Adipocyte (in vitro differentiated cells): Measurements from ENCODE around the gene TSNAX.
"Not testable (repeated sequence)": the region's sequence is repeated elsewhere in the genome, so short reads cannot be mapped to it uniquely, and the experiment has no call there.

Experiments
- DNase-seq: peaks from one replicate; pipeline ENCODE4 v3.0.0-alpha.2; 2015; ENCODE audit warnings: low read depth
- H3K27me3 ChIP-seq: replicated peaks from 2 replicates; pipeline ENCODE4 v1.7.0; 2013; ENCODE audit warnings: mild to moderate bottlenecking, low read length, moderate library complexity; ENCODE audit not compliant: control insufficient read depth, insufficient read depth
- H3K36me3 ChIP-seq: 2 replicates; pipeline ENCODE4 v1.7.0; 2013; ENCODE audit warnings: low read length, mild to moderate bottlenecking, moderate library complexity; ENCODE audit not compliant: control insufficient read depth, insufficient read depth, severe bottlenecking
- H3K4me1 ChIP-seq: 2 replicates; pipeline ENCODE4 v1.7.0; 2013; ENCODE audit warnings: mild to moderate bottlenecking, low read length, moderate library complexity; ENCODE audit not compliant: control insufficient read depth, insufficient read depth
- H3K4me3 ChIP-seq: 2 replicates; pipeline ENCODE4 v1.7.0; 2013; ENCODE audit warnings: mild to moderate bottlenecking, low read length, moderate library complexity
- H3K9ac ChIP-seq: 2 replicates; pipeline ENCODE4 v1.7.0; 2013; ENCODE audit warnings: mild to moderate bottlenecking, low read length, moderate library complexity
- H3K9me3 ChIP-seq: 2 replicates; pipeline ENCODE4 v1.7.0; 2013; ENCODE audit warnings: mild to moderate bottlenecking, low read length, moderate library complexity; ENCODE audit not compliant: control insufficient read depth

Gene TSNAX

GRCh38 chr1:231566496-231566895 lies 38.0 kb downstream of the TSNAX start:
- DNase-seq, result no peak
- Histone ChIP-seq H3K36me3 (peaks cover 38% of the 10 kb centered on the region), H3K4me3 (no peak overlapping the region), H3K27me3 (no peaks in the 10 kb centered on the region), H3K4me1 (peaks cover 6% of the 10 kb centered on the region), H3K9me3 (no peaks in the 10 kb centered on the region), H3K9ac (no peak overlapping the region)

DNA sequence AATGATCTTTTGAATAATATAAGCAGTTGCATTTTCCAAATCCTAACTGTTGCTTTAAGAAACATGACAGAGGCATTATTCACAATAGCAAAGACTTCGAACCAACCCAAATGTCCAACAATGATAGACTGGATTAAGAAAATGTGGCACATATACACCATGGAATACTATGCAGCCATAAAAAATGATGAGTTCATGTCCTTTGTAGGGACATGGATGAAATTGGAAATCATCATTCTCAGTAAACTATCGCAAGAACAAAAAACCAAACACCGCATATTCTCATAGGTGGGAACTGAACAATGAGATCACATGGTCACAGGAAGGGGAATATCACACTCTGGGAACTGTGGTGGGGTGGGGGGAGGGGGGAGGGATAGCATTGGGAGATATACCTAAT lies 41.8 kb downstream of the TSNAX start:
- not testable (repeated sequence) for H3K4me3 ChIP-seq, H3K27me3 ChIP-seq, DNase-seq, H3K4me1 ChIP-seq, H3K9ac ChIP-seq, H3K9me3 ChIP-seq
- H3K36me3 ChIP-seq, result peaks cover 20% of the 10 kb centered on the region

GRCh38 chr1:231571904-231572303 lies 43.4 kb downstream of the TSNAX start:
- Histone ChIP-seq H3K4me3 (no peak overlapping the region), H3K4me1 (no peaks in the 10 kb centered on the region), H3K9me3 (no peaks in the 10 kb centered on the region), H3K36me3 (peaks cover 14% of the 10 kb centered on the region), H3K9ac (no peak overlapping the region), H3K27me3 (no peaks in the 10 kb centered on the region)
- DNase-seq, result no peak

- H3K9ac ChIP-seq, result no peak overlapping the region
- no peaks in the 10 kb centered on the region for H3K9me3 ChIP-seq
- DNase-seq, result no peak
- H3K27me3 ChIP-seq, result no peaks in the 10 kb centered on the region
- no peaks in the 10 kb centered on the region for H3K36me3 ChIP-seq
- no peaks in the 10 kb centered on the region for H3K4me1 ChIP-seq
- no peak overlapping the region for H3K4me3 ChIP-seq
Measured at GRCh38 chr1:231575472-231575871, 47.0 kb downstream of the TSNAX start.

DNA sequence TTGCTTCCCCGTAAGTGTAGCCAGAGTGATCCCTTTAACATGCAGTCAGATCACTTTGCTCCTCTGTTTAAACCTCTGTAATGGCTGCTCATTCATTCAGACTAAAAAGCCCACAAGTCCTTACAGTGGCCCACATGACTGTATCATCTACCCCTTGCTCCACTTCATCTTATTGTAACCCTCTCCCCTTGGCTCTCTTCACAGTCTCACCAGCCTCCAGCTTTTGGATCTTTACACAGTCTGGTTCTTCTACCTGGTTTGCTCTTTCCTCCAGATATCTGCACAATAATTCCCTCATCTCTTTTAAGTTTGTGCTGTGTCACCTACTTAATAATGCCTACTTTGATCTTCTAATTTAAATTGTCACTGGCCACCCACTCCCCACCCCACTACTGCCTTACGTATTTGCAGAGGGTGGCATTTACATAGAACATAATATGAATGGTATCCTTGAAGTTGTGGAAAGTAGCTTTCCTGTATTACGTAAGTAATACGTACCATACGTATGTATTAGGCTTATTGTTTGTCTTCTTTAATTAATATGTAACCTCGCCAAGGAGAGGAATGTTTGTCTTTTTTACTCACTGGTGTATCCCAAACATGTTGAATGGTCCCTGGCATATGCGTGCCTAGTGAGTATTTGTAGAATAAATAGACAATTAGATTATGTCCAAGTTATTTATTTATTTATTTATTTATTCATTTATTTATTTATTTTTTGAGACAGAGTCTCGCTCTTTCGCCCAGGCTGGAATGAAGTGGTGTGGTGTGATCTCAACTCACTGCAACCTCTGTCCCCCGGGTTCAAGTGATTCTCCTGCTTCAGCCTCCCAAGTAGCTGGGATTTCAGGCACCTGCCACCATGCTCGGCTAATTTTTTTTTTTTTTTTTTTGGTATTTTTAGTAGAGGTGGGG lies 48.6 kb downstream of the TSNAX start:
- no peak for DNase-seq
- Histone ChIP-seq H3K9me3 (no peaks in the 10 kb centered on the region), H3K4me1 (no peaks in the 10 kb centered on the region), H3K4me3 (no peak overlapping the region), H3K27me3 (no peaks in the 10 kb centered on the region), H3K36me3 (no peaks in the 10 kb centered on the region), H3K9ac (no peak overlapping the region)

DNA sequence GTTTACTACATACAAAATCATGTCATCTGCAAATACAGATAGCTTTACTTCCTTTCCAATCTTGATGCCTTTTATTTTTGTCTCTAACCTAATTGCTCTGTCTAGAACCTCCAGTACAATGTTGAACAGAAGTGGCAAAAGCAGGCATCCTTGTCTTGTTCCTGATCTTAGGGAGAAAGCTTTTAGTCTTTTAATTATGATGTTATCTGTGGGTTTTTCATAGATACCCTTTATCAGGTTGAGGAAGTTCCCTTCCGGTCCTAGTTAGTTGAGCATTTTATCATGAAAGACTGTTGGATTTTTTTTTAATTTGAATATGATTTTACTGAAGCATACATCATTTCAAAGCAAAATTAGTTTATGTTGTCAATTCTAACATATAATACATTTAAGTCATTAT lies 52.4 kb downstream of the TSNAX start:
- H3K9me3 ChIP-seq, result no peaks in the 10 kb centered on the region
- H3K9ac ChIP-seq, result no peak overlapping the region
- H3K36me3 ChIP-seq, result no peaks in the 10 kb centered on the region
- DNase-seq, result no peak
- H3K4me1 ChIP-seq, result no peaks in the 10 kb centered on the region
- no peak overlapping the region for H3K4me3 ChIP-seq
- H3K27me3 ChIP-seq, result no peaks in the 10 kb centered on the region

DNA sequence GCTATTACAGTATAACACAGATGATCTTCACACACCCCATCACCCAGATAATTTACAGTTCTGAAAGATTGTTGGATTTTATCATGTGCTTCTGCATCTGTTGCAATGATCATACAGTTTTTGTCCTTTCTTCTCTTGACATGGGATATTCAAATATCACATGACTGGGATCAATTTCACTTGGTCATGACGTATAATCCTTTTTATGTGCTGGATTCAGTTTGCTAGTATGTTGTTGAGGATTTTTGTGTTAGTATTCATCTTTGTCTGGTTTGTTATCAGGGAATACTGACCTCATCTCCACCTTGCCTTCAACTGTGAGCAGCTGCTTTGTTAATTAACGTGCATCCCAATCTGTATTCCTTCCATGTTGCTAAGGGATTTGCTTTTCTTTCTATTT lies 53.4 kb downstream of the TSNAX start:
- H3K9me3 ChIP-seq, result no peaks in the 10 kb centered on the region
- no peak overlapping the region for H3K9ac ChIP-seq
- H3K36me3 ChIP-seq, result no peaks in the 10 kb centered on the region
- H3K27me3 ChIP-seq, result no peaks in the 10 kb centered on the region
- no peak overlapping the region for H3K4me3 ChIP-seq
- H3K4me1 ChIP-seq, result no peaks in the 10 kb centered on the region
- DNase-seq, result no peak

- Histone ChIP-seq H3K36me3 (no peaks in the 10 kb centered on the region), H3K27me3 (no peaks in the 10 kb centered on the region), H3K4me1 (no peaks in the 10 kb centered on the region), H3K9ac (no peak overlapping the region), H3K4me3 (no peak overlapping the region), H3K9me3 (no peaks in the 10 kb centered on the region)
- no peak for DNase-seq
Measured at GRCh38 chr1:231583376-231583775, 54.9 kb downstream of the TSNAX start.

DNA sequence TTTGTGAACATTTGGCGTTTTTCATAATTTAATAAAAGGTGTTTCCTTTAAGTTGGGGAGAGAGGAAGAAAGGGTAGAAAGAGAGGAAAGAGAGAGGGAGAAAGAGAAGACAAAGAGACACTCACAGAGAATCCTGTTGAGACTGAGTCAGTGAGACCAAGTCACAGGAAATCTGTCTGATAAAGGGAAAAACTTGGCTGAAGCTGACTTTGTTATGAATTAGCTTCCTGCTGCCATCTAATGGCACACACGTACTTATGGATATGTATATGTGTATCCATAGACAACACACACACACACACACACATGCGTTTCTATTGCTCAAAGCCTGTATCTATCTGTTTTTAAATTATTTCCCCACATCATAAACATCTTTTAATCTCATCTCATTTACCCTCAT lies 55.6 kb downstream of the TSNAX start:
- peak; percentile 62 for DNase-seq
- Histone ChIP-seq H3K4me3 (no peak overlapping the region), H3K9ac (no peak overlapping the region), H3K9me3 (no peaks in the 10 kb centered on the region), H3K4me1 (no peaks in the 10 kb centered on the region), H3K27me3 (no peaks in the 10 kb centered on the region), H3K36me3 (no peaks in the 10 kb centered on the region)

DNA sequence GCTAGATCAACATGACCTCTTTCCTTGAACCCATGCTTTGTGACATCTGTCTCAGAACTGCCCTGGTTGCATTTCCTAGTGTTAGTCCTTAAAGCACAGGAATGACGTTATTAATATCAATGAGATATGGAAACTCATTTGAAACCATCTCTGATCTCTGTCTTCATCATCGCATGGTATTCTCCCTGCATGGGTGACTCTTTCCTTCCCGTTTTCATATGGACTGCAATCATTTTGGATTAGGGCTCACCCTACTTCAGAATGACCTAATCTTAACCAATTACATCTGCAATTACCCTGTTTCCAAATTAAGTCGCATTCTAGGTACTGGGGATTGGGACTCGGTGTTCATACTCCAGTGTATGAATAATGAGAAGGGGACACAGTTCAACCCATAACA lies 56.5 kb downstream of the TSNAX start:
- Histone ChIP-seq H3K9ac (no peak overlapping the region), H3K36me3 (no peaks in the 10 kb centered on the region), H3K9me3 (no peaks in the 10 kb centered on the region), H3K4me3 (no peak overlapping the region), H3K4me1 (no peaks in the 10 kb centered on the region), H3K27me3 (no peaks in the 10 kb centered on the region)
- DNase-seq, result no peak

DNA sequence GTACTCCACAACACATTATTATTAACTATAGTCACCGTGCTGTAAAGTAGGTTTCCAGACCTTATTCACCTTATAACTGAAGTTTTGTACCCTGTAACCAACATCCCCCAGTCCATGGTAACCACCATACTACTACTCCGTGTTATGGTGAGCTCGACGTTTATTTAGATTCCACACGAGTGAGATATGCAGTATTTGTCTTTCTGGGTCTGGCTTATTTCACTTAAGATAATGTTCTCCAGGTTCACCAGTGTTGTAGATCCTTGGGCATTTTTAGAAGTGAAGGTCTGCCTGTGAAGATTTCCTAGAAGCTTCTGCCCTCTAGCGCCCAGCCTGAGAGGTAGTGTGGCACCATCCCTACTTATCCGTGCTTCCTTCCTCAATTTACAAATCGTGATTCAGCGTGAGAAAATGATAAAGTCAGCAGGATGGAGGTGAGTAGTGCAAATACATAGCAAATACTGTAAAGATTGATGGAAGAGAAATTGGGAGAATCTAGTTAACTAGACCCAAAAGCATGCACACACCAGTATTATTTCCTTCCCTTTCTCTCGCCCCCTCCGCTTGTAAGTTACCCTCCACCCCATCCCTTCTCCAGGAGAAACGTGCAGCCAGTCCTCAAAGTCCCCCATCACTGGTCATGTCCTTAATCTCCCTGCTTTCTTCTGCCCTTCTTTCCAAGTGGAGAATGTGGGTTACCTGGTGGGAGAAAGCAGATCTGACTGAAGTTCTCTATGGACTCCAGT lies 62.2 kb downstream of the TSNAX start:
- Histone ChIP-seq H3K9ac (no peak overlapping the region), H3K4me3 (no peak overlapping the region), H3K4me1 (peaks cover 2% of the 10 kb centered on the region), H3K36me3 (no peaks in the 10 kb centered on the region), H3K9me3 (no peaks in the 10 kb centered on the region), H3K27me3 (no peaks in the 10 kb centered on the region)
- DNase-seq, result peak; percentile 82
